Adrenal gland (tissue), 12 donors: ENCODE results near the gene SACM1L. TPM values are rescaled to one million over a fixed set of nuclear protein-coding genes. Genes with fewer than 3 reads are reported as not detected.

ENCODE experiments used
- DNase-seq, 7 donors: peaks; one replicate each; pipeline ENCODE4 v3.0.0-alpha.2; 2019 to 2020
- H3K27ac ChIP-seq, 5 donors: fragments of 200-600 bp; sonication (generic) in 4 of 5; 1 replicate in 3 of 5; 2 replicates in 2 of 5; pipeline versions ENCODE4 v1.5.1 to v1.8.0; 2016 to 2020; ENCODE audit warnings: mild to moderate bottlenecking in 1 of 5
- H3K27me3 ChIP-seq: fragments of 200-600 bp; 2 replicates; pipeline ENCODE4 v1.8.0; 2021
- H3K36me3 ChIP-seq, 2 donors: fragments of 200-600 bp; replicated peaks in 1 of 2; 1 replicate in 1 of 2; 2 replicates in 1 of 2; pipeline versions ENCODE4 v1.5.1 to v1.8.0; 2018 to 2022
- H3K4me1 ChIP-seq, 2 donors: fragments of 200-600 bp; replicated peaks in 1 of 2; 1 replicate in 1 of 2; 2 replicates in 1 of 2; pipeline versions ENCODE4 v1.5.1 to v1.8.0; 2018 to 2021
- H3K4me3 ChIP-seq, 4 donors: fragments of 200-600 bp; sonication (generic) in 3 of 4; one replicate each; pipeline ENCODE4 v1.5.1; 2016 to 2018
- H3K9me3 ChIP-seq, 3 donors: fragments of 200-600 bp; sonication (generic) in 1 of 3; replicated peaks in 1 of 3; 1 replicate in 2 of 3; 2 replicates in 1 of 3; pipeline versions ENCODE4 v1.5.1 to v1.8.0; 2016 to 2021
- POLR2A ChIP-seq, 2 donors: fragments of 450-650 bp; IDR thresholded peaks; one replicate each; pipeline ENCODE4 v1.6.1; 2017; ENCODE audit warnings: antibody characterized with exemption in 2 of 2, mild to moderate bottlenecking in 2 of 2, moderate library complexity in 1 of 2
- WGBS, 4 donors: extraction: QIAGEN DNeasy Blood & Tissue Kit in 2 of 4; methylation state at CpG; one replicate each; pipeline versions ENCODE4 v1.1.5 to v1.1.7; 2013 to 2017; 5-methylcytosine and 5-hydroxymethylcytosine counted together
- intact Hi-C, 2 donors: fragments of 100-400 bp; cut with DNase I; formaldehyde crosslinking; loops; one replicate each; pipeline versions ENCODE4 v1.14.1 to v1.15.0; 2022 to 2023
- polyA plus RNA-seq, 3 donors: library from polyadenylated mRNA; stranded (reverse); fragments of 200-250 nt in 2 of 3; fragments of 350-450 nt in 1 of 3; fragmentation: Illumina TruSeq in 1 of 3; extraction: RNeasy Lipid Tissue Mini Kit (QIAGEN cat#74804) in 1 of 3; gene quantifications; one replicate each; pipeline ENCODE4 v1.2.3, GENCODE V29; 2013 to 2014
- total RNA-seq, 9 donors: library from RNA; depleted of rRNA in 4 of 9; stranded (reverse); fragments of >200 nt in 4 of 9; fragments of 120-200 nt in 1 of 9; fragmentation: NEBNext Ultra II Directional in 1 of 9; extraction: Animal tissue kit (Norgen Biotek cat#: 25700) in 1 of 9; gene quantifications; one replicate each; pipeline versions ENCODE4 v1.1.0 to v1.2.4, GENCODE V29; 2013 to 2023
- TF ChIP-seq, protein P1 (sequence below), 6 experiments: fragments of 450-650 bp in 4 of 6; fragments of 200-600 bp in 2 of 6; sonication (generic) in 1 of 6; IDR thresholded peaks; 1 replicate in 5 of 6; 2 replicates in 1 of 6; pipeline versions ENCODE4 v1.5.1 to v1.8.0; 2016 to 2021; ENCODE audit warnings: antibody characterized with exemption in 6 of 6, mild to moderate bottlenecking in 2 of 6, moderate library complexity in 1 of 6
- donor health status: healthy with polysubstance abuse.
- donor health status: Bipolar disorder and iron deficiency.
- donor health status: DM: yes; HTN: yes; CAD: no.
- donor health status: DM: no; HTN: no; CAD: no.
- donor health status: DM: no; HTN: no; CAD: no.
- donor health status: DM: yes; HTN: yes; CAD: no.

SACM1L gene
- total and polyA plus RNA-seq, 12 donors = 22.5 to 63.2 (median 44.8) TPM

DNA sequence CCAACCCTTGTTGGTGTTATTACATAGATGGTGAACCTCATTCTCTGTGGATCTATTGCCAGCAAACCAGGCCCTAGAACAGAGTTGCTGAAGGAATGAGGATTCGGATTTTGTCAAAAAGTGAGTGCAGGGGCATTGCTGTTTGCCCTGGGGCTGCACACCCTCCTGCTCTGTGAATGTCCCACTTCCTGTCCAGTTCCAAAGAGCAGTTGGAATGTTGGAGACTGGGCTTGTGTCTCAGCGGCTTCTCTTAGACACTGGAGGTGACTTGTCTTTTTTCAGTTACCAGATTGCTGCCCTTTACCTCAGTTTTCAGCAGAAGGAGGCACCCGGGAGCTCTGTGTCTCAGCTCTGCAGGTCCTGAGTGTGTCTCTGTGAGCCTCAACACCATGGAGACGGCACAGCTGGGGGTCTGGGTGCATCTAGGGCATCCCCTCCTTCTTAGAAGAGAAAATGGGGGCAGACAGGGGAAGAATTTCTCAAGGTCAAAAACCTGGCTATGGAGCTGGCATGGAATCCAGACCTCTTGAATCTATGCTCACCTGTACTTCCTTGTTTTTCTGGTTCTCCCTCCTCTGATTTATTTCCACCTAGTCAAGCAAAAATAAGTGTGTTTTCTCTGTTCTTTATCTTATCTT, 48.4 kb upstream of the SACM1L start:
- 87 to 95% (median 92%) methylated on average over 3 to 4 of the region's 4 CpGs for WGBS, 4 donors
- peak overlapping the region in 2 of 5 donors; percentile 10 to 15 for H3K27ac ChIP-seq
- intact Hi-C loops = loop anchor here in 1 of 2 donors (5.0 kb wide), 1 partner anchor 44 kb away; no protein-coding TSS in a partner anchor
- no peak overlapping the region for H3K4me3 ChIP-seq
- TF ChIP-seq, protein P1, sequence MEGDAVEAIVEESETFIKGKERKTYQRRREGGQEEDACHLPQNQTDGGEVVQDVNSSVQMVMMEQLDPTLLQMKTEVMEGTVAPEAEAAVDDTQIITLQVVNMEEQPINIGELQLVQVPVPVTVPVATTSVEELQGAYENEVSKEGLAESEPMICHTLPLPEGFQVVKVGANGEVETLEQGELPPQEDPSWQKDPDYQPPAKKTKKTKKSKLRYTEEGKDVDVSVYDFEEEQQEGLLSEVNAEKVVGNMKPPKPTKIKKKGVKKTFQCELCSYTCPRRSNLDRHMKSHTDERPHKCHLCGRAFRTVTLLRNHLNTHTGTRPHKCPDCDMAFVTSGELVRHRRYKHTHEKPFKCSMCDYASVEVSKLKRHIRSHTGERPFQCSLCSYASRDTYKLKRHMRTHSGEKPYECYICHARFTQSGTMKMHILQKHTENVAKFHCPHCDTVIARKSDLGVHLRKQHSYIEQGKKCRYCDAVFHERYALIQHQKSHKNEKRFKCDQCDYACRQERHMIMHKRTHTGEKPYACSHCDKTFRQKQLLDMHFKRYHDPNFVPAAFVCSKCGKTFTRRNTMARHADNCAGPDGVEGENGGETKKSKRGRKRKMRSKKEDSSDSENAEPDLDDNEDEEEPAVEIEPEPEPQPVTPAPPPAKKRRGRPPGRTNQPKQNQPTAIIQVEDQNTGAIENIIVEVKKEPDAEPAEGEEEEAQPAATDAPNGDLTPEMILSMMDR (IDR thresholded peaks at IDR 0.05) = no peak
- no peak for TF ChIP-seq POLR2A (IDR thresholded peaks at IDR 0.05)
- no peaks in the 10 kb centered on the region for H3K27me3 ChIP-seq
- no peak for DNase-seq
- peaks cover 20 to 32% of the 10 kb centered on the region in 2 donors for H3K4me1 ChIP-seq
- H3K9me3 ChIP-seq = no peaks in the 10 kb centered on the region
- no peaks in the 10 kb centered on the region for H3K36me3 ChIP-seq

GRCh38 chr3:45641756-45642155, 47.4 kb upstream of the SACM1L start:
- TF ChIP-seq, protein P1 (IDR thresholded peaks at IDR 0.05) = no peak
- no peak for TF ChIP-seq POLR2A (IDR thresholded peaks at IDR 0.05)

GRCh38 chr3:45642731-45643152, 46.5 kb upstream of the SACM1L start:
- H3K4me1 ChIP-seq = peaks cover 20 to 49% of the 10 kb centered on the region in 2 donors
- 75 to 84% (median 79%) methylated on average over 6 of the region's 6 CpGs for WGBS, 4 donors
- intact Hi-C loops = loop anchor here in 1 of 2 donors (5.0 kb wide), 1 partner anchor 45 kb away; no protein-coding TSS in a partner anchor

More at GRCh38 chr3:45641756-45642155, 47.4 kb upstream of the SACM1L start:
- WGBS, 4 donors = 89 to 95% (median 92%) methylated on average over 2 of the region's 2 CpGs
- DNase-seq = no peak
- H3K4me3 ChIP-seq = no peak overlapping the region
- H3K4me1 ChIP-seq = peaks cover 20 to 39% of the 10 kb centered on the region in 2 donors
- intact Hi-C loops = loop anchor here in 1 of 2 donors (5.0 kb wide), 1 partner anchor 44 kb away; no protein-coding TSS in a partner anchor
- no peaks in the 10 kb centered on the region for H3K9me3 ChIP-seq
- no peaks in the 10 kb centered on the region for H3K27me3 ChIP-seq
- H3K36me3 ChIP-seq = no peaks in the 10 kb centered on the region
- no peak overlapping the region for H3K27ac ChIP-seq

More at GRCh38 chr3:45642731-45643152, 46.5 kb upstream of the SACM1L start:
- no peak for DNase-seq
- no peak for TF ChIP-seq POLR2A (IDR thresholded peaks at IDR 0.05)
- TF ChIP-seq, protein P1 (IDR thresholded peaks at IDR 0.05) = no peak
- H3K36me3 ChIP-seq = no peaks in the 10 kb centered on the region
- H3K4me3 ChIP-seq = no peak overlapping the region
- H3K27me3 ChIP-seq = no peaks in the 10 kb centered on the region
- H3K27ac ChIP-seq = no peak overlapping the region
- H3K9me3 ChIP-seq = no peaks in the 10 kb centered on the region
